NK-92 (cell line): ENCODE measurements around the gene DDX41.
"Not testable (repeated sequence)": the region's sequence is repeated elsewhere in the genome, so short reads cannot be mapped to it uniquely, and the experiment has no call there.

Experiments
- DNase-seq: peaks from one replicate; lab custom pipeline; 2025; ENCODE audit not compliant: unreplicated experiment; lab: John Stamatoyannopoulos, UW

DDX41 gene

DNA sequence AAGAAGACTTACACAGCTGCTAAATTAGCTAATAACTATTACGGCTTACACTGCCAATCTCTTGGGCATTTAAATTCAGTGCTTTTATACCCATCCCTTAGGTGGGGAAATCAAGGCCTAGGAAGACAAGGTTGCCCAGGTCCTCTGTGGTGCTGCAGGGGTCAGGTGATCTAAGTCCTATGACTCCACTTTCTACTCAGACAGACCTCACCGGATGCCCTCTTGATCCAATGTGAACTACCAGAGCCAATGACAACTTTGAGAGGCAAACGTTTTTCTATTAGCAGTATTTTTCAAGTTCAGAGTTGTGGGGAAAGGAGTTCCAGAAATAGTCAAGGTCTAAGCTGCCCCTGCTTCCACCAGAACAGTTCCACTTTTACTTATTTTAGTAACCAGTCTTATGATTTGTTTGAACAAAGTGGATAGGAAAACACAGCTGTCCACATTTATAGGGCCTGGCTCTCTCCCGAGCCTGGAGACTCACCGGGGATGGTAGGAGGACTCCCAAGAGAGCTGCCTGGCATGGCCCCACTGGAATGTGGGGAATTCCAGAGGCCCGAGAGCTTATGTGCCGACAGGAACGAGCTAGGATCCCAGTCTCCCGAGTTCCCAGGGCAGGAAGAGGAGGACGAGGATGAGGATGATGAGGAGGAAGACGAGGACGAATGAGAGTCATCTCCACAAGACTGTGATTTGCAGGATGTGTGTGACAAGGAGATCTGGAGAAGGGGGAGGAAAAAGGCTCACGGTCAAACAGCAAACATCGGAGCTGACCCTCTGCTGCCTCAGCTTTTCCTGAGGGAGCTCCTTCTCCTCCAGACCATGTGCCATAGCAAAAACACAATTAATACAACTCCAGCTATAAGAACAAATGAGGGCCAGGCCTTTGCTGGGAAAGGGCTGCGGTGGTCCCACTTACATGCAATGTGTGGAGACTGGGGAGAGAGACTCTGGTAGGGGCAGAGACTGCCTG lies 20.9 kb upstream of the DDX41 start:
- no peak for DNase-seq

DNA sequence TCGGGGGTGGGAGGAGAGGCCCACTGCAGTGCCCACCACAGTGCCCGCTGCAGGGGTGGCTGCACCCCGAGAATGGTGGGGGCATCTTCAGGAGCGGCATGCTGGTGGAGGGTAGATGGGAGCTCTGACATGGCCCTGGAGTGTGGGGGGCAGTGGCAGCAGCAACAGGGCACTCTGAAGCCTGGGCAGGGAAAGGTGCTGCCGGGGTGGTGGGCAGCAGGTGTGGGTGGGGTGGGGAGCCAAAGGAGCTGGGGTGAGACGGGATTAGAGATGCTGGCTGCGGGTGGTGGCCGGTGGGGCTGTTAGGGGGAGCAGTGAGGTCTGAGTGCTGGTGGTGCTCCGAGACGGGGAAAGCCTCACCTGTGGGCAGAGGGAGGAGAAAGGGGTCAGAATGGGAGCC lies 19.6 kb upstream of the DDX41 start:
- no peak for DNase-seq

DNA sequence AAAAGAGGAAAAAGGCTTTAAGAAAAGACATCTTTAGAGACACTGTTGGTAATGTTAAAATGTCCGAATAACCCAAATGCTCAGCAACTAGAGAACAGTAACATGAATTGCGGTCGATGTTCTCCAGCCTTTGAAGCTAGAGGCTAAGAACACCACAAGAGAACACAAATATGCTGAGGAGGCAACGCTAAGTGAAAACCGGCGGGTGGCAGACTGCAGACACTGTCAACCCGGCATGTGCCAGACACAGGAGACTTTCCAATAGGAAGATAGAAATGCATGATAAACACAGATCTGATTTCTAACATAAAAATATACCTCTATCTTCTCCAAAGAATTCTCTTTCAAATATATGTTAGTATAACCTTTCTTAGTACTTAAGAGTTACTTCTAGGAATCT lies 18.4 kb upstream of the DDX41 start:
- DNase-seq: no peak

DNA sequence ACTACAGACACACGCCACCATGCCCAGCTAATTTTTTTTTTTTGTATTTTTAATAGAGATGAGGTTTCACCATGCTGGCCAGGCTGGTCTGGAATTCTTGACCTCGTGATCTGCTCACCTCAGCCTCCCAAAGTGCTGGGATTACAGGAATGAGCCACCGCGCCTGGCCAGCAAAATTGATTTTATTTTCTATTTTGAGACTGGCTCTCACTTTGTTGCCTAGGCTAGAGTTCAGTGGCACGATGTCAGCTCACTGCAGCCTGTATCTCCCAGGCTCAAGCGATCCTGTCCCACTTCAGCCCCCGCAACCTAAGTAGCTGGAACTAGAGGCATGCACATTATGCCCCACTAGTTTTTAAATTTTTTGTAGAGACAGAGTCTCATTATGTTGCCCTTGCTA lies 17.7 kb upstream of the DDX41 start:
- DNase-seq: not testable (repeated sequence)

DNA sequence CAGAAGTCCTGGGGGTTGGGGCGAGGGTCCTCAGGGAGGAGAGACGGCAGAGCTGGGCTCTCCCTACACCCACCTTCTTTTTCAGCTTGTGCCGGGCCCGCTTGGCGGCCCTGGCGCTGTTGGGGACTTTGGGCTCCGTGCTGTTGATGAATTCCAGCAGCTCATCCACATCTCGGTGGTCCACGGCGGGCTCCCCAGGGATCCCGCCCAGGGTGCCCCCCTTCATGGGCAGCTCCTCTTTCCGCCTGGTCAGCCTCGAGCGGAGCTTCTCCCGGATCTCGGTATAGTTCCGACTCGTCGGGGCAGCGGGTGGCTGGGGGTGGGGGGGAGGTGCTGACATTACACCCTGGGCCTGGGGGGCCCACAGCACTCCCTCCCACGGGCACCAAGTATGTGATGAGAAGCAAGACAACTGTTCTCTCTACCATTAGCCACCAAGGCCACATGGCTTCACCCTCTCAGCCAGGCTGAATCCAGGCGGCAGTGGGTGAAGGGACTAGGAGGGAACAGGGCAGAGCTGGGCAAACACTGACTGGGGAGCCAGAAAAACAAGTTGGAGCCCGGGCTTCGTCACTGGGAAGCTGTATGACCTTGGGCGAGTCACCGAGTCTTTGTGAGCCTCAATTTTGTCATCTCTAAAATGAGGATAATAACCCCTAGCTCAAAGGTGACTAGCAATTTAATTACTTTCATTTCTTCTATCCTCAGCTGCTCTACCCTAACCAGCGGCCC lies 14.6 kb upstream of the DDX41 start:
- DNase-seq: no peak

DNA sequence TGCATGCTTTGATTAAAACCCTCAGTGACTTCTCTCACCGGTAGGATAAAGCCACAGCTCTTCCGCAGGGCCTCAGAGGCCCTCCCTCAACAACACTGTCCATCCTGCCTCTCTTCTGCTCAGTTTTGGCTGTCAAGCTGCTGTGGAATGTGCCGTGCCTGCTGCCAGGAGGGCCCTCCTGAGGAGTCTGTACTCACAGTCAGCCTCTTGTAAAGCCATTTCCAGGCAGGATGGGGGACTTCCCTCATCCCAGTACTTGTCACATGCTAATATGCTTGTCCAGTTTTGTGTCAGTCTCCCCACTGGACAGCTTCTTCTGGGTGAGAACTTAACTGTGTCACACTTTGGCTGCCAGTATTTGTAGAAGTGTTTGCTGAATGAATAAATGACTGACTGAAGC lies 13.9 kb upstream of the DDX41 start:
- DNase-seq: no peak

DNA sequence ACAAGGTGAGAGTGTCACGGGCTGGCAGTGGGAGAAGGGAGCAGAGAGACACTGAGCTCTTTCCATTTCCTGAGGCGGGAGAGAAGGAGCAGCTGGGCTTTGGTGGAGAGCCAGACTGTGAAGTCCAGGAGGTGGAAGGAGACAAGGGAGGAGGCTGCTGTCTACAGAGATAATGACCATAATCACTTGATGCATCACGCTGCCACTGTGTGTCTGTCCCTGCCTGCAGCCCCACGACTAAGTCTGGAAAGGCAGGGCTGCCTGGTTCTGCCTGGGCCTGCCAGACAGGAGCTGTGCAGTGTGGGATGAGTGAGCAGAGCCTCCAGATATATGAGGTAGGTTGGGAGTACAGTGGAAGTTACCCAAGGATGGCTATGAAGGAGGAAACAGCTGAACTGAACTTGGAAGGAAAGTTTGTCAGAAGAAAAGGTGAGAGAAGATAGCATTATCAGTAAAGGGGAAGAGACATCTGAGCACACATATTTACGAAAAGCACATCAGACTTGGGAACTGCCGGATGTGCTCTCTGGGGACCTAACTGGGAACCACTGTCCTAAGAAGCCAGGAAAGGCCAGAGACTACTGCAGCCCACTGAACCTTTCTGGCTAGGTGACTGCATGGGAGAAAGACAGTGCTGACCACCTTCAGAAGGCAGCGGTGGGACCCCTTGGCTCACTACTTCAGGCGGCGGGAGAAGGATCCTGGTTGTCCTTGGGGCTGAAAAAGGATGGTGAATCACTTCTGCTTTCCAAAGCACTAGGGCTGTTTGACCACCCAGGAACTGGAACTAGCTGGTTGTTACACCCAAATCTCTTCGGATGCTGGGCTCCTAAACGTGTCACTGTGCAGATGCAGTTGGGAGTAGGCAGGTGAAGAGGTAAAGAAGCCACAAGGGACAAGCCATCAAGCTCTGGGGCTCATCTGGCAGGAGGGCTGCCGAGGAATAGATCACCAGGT lies 12.8 kb upstream of the DDX41 start:
- DNase-seq: no peak

DNA sequence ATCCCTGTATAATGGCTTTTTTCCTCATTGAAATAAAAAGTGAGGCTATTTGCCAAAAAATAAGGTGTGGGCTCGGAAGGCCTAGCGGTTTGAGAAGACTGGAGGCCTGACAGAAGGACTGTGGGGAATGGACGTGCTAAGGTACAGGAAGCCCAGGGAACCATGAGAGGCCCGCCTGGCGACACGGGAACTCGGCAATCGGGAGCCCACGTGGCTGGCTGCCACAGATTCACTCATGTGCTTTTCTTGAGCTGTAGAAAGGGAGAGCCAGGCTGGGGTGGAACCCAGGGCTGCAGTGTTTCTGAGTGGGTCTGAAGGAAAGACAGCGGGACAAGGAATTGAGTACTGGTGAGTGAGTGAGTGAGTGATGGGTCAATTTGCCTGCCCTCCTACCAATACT lies 11.9 kb upstream of the DDX41 start:
- DNase-seq: no peak

DNA sequence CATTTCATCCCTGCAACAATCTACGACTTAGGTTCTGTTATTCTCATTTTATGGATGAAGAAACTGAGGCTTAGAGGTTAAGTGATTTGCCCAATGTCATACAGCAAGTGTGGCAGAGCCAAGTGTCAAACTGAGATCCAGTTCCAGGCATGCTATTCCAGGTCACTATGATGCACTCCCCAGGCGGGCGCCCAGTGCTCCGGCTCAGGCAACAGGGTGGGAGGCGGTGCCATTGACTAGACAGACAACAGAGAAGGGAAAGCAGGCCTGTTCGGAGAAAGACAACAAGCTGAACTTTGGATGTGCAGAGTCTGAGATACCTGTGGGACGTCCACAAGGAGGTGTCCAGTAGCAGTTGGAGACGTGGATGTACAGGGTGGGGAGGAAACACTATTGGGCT lies 10.8 kb upstream of the DDX41 start:
- no peak for DNase-seq

DNA sequence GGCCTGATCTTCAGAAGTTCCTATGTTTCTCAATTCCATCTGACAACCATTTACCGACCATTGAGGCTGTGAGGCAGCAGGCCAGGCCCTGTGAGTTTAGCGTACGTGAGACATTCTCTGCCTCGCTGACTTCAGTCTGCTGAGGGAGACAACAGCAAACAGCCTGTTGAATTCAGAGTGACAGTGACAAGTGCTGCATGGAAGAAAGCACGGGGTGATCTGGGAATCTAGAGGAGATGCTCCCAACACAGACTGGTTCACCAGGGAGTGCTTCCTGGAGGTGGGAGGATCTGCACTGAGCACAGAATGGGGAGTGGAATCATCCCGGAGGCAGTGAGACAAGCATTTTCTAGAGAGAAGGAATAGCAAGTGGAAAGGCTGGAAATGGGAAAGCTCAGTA lies 10.0 kb upstream of the DDX41 start:
- no peak for DNase-seq

DNA sequence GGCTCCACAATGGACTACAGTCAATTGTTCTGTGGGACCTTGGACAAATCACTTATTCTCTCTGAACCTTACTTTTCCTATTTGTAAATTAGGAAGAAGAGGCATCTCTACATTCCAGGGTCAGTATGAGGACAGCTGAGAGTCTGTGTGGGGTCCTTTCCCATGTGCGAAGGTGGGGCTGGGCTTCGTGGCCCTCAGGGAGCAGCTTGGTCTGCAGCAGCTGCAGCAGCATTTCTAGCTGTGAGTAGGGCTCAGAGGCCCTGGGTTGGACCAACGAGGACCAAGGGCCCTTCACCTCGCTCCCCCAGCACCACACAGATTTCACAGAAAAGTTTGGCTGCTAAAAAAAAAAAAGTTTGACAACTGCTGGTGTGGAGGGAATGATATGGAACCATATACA lies 9.4 kb upstream of the DDX41 start:
- no peak for DNase-seq

DNA sequence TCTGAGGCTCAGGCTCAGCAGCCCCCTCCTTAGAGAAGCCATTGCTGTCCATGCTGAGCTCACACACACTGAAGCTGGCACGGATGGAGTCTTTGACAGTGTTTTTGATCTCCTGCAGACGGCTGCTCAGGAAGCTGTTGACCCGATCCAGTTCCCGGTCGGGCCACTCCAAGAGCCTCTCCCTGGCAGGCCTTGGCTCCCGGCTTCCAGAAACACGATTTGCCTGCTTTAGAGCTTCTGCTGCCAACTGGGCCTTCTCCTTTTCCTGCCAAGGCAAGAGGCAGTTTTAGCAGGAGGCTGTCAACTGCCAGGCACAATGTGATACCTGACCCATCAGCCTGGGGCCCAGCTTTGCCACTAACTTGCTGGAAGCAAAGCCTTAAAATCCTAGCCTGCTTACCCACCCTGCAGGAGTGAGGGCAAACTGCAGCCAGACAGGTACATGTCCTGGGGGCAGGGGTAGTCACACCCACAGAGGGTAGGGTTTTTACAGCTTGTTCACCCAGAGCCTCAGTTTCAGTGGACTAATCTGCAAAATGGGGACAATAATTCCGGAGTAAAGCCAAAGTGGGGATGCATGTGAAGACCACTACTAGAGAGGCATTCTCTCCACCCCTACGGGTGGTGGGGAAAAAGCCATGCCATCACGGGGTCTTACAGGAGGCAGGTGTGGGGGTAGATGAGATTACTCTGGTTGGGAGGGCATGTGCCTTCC lies 8.3 kb upstream of the DDX41 start:
- DNase-seq: no peak

DNA sequence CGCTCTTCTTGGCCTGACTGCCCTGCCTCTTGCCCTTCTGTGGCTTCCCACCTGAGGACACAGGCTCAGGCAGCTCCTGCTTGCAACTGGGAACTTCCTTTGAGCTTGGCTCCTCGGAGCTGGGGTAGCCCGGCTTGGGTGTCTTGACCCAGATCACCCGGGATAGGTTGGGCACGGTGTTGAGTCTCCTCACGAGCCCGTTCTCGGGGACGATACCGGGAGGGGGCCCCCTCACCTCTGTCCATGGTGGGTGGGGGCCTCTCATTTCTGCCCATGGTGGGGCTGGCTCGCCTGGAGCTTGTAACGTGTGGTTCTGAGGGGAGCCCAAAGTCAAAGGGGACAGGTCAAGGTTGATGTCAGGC lies 7.8 kb upstream of the DDX41 start:
- no peak for DNase-seq

DNA sequence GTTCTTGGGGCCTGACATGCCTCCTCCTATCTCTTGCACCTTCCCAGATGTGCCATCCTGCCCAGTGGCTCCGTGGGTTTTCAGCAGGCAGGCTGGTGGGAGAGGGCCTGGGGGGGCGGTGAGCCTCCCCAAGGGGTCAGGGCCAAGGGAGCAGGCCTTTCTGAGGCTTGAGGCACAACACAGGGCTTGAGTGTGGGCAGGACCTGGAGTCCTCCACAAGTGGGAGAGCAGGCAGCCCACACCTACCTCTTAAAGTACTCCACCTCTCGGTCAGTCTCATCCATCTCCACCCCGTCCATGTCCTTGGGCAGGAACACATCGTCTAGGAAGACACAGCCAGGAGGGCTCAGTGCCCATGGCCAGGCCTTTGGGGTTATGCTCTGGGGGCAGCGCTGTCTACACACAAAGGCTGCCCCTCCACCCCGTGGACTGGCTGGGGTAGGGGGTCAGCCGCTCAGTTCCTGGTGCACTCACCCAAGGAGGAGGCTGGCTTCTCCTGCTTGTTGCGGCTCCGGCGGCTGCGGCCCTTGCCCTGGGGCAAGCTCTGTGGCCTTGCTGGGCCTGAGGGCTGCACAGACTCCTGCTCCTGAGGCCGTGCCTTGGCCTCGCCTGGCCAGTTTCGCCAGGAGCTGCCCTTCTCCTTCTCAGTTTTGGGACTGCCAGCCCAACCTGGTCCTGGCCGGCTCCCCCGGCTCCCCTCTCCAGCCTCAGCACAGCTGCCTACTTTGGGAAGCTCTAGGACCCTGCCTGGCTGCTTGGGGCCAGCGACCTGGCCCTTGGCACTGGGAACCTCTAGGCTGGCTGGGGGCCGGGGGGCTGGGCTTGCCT lies 7.2 kb upstream of the DDX41 start:
- no peak for DNase-seq

DNA sequence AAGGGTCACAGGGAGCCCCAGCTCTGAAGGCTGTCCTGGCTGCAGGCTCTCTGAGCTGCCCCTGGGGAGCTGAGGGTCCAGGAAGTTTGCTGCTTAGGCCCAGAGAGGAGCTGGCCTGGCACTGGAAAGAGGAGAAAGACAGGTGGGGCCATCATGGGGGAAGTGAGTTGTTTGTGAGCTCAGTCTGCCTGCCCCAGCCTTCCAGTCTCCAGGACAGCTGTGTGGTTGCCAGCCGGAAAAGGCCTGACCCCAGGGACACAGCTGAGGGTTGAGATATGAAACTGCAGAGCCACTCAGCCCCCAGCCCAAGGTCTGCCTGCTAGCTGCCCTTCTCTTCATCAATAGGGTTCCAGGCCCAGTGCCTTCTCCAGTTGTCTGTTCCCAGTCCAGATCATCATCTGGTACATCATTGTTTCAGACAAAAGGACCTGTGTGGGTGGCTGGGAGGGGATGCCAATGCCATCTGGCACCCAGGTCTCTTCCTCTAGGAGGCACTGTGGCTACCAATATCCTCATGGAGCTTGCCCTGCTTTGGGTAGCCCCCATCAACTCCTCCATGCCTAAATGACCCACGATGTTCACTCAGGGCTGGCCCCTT lies 4.3 kb upstream of the DDX41 start:
- no peak for DNase-seq

DNA sequence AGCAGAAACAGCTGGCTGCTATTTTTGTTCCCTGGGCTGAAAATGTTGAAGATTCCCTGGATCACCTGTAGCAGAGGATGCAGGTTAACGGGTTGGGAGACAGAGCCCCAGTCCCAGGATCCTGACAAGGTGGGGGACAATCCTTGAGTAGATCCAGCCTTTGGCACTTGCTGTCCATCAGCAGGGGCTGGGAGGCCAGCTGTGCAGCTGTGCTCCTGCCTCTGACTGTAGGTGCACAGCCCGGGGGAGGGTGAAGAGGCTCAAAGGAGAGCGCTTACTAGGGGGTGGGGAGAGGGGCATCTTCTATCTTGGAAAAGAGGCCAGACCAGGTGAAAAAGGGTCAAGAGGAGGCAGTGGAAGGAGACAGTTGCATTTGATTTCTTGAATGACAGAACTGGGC lies 3.5 kb upstream of the DDX41 start:
- no peak for DNase-seq

DNA sequence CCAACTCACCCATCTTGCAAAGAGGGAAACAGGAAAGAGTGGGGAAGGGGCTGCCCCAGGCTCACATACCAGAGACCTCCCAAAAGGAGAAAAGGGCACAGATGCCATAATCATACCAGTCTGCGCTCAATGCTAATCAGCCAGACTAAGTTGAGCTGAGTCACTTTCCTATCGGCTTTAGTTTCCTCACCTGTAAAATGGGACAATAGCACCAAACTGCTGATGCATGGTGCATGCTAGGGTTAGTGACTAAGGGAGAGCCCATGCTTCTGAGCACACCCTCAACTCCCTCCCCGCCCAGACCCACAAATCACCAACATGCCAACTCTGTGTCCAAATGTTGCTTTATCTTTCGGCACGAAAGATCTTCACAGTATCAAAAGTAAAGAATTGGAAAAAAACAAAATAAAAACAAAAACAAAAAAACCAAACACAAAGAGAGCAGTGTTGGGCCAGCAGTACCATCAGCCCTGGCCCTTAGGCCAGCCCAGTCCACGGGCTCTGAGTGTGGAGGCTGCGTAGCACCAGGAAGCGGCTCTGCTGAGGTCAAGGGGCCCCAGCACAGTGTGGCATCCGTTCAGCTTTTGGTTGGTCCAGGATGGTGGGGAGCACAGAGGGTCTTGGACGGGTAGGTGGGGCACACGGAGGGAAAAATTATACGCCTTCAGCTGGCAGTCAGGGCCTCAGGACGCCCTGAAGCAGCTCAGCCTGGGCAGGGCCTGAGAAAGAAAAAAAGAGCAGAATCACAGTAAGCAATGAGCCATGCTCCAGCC lies 2.9 kb upstream of the DDX41 start:
- no peak for DNase-seq

DNA sequence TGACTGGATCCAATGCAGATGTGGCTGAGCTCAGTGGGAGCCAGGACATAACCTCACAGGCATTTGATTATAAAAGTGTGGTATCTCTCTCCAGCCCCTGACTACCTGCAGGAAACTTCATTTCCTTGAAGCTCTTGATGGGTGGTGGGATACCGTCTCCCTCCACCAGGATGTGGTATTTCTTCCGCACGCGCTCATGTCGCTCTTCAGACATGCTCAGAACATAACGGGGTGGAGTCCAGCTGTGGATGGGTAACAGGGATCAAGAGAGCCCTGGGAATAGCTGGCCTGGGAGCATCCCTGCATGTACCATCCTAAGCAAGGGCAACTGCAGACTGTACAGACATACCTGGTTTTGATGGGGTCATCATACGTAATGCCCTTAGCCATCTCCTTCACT lies 1.2 kb downstream of the DDX41 start:
- DNase-seq: no peak

DNA sequence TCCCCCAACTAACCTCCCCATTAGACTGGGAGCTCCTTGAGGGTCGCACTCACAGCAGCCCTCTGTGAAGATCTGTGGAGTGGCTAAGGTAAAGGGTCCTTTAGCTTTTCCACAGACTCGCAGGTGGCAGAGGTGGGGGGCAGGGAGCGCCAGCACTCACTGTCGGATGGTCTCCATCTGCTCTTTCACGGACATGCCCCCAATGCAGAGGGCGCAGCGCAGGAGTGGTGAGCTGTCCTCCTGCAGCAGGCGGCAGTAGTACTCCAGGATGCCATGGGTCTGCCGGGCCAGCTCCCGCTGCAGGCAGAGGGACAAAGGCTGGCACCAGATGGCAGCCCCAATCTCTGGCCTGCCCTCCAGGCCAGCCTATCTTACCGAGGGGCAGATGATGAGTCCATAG lies 2.2 kb downstream of the DDX41 start:
- no peak for DNase-seq
